ENCODE measurements around the gene NMD3.

The NMD3 gene

DNA sequence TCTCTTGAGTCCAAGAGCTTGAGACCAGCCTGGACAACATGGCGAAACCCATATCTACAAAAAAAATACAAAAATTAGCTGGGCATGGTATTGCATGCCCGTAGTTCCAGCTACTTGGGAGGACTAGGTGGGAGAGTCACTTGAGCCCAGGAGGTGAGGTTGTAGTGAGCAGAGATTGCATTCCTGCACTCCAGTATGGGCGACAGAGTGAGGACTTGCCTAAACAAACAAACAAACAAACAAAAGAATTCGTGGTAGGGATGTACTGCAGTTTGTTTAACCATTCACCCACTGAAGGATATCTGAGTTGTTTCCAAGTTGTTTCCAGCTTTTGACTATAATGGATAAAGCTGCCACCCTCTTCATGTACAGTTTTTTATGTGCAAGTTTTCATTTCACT is 7.5 kb upstream of the NMD3 start:
- no peak overlapping the region for H3K4me3 ChIP-seq (ENCODE audit: low read depth, low read length)
- TF ChIP-seq, protein P1, sequence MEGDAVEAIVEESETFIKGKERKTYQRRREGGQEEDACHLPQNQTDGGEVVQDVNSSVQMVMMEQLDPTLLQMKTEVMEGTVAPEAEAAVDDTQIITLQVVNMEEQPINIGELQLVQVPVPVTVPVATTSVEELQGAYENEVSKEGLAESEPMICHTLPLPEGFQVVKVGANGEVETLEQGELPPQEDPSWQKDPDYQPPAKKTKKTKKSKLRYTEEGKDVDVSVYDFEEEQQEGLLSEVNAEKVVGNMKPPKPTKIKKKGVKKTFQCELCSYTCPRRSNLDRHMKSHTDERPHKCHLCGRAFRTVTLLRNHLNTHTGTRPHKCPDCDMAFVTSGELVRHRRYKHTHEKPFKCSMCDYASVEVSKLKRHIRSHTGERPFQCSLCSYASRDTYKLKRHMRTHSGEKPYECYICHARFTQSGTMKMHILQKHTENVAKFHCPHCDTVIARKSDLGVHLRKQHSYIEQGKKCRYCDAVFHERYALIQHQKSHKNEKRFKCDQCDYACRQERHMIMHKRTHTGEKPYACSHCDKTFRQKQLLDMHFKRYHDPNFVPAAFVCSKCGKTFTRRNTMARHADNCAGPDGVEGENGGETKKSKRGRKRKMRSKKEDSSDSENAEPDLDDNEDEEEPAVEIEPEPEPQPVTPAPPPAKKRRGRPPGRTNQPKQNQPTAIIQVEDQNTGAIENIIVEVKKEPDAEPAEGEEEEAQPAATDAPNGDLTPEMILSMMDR (conservative IDR thresholded peaks at IDR 0.05; ENCODE audit: low read depth, low read length), result no peak
- no peak for DNase-seq (ENCODE audit: low read depth)

GRCh38 chr3:161215185-161215584 is 5.9 kb upstream of the NMD3 start:
- TF ChIP-seq, protein P1 (conservative IDR thresholded peaks at IDR 0.05; ENCODE audit: low read depth, low read length), result no peak
- no peak for DNase-seq (ENCODE audit: low read depth)

DNA sequence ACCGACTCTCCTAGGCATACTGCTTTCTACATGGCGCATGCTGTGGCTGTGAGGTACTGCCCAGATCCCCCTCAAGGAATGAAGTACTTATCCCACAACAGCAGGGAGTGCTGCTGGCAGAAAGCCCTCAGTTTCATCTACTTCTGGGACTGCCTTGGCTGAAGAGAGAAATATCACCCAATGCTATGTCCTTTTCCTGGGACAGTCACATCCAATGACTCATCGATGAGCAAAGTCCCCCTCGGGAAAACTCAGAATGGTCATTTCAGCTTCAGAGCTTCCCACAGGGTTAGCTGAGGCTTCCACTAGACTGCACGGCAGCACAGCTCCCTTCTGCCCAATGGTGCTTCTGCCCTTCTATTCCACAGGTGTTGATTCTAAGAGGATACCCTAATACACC is 3.6 kb upstream of the NMD3 start:
- DNase-seq (ENCODE audit: low read depth), result peak; percentile 25
- TF ChIP-seq, protein P1 (conservative IDR thresholded peaks at IDR 0.05; ENCODE audit: low read depth, low read length), result no peak

More at GRCh38 chr3:161215185-161215584, 5.9 kb upstream of the NMD3 start:
- H3K4me3 ChIP-seq (ENCODE audit: low read depth, low read length), result no peak overlapping the region

GRCh38 chr3:161219495-161219894 is 1.6 kb upstream of the NMD3 start:
- no peak overlapping the region for H3K4me3 ChIP-seq (ENCODE audit: low read depth, low read length)
- TF ChIP-seq, protein P1 (conservative IDR thresholded peaks at IDR 0.05; ENCODE audit: low read depth, low read length), result no peak
- no peak for DNase-seq (ENCODE audit: low read depth)

More for the DNA sequence above, 3.6 kb upstream of the NMD3 start:
- no peak overlapping the region for H3K4me3 ChIP-seq (ENCODE audit: low read depth, low read length)

DNA sequence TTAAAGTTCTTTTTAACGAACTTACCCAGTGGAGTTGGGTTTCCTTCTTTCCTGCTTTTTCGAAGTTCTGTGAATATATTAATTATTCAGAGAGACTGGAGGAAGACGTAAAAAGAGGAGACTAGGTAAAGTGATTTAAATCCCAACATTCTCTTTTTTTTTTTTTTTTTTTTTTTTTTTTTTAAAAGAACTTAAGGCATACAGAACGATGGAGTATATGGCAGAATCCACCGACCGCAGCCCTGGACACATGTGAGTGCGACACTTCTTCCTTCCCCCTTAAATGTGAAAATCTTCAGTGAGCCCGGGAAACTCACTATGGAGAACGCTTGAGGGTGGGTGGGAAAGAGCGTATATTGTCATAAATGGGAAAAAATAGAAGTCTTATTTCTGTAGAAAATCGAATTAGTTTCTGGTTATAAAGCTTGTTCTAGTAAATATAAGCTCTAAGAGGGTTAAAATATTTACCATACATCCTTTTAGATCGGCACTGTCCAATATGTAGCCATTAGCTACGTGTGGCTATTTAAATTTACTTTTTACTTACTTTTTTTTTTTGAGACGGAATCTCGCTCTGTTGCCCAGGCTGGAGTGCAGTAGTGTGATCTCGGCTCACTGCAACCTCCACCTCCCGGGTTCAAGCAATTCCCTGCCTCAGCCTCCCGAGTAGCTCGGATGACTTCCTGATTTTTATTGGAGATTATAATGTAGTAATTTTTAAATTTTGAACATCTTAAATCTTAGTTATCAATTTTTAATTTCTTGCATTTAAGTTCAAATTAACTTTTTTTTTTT is 892 bp downstream of the NMD3 start:
- DNase-seq (ENCODE audit: low read depth), result peak; percentile 48
- TF ChIP-seq, protein P1 (conservative IDR thresholded peaks at IDR 0.05; ENCODE audit: low read depth, low read length), result no peak
- H3K4me3 ChIP-seq (ENCODE audit: low read depth, low read length), result peak overlapping the region; percentile 95

DNA sequence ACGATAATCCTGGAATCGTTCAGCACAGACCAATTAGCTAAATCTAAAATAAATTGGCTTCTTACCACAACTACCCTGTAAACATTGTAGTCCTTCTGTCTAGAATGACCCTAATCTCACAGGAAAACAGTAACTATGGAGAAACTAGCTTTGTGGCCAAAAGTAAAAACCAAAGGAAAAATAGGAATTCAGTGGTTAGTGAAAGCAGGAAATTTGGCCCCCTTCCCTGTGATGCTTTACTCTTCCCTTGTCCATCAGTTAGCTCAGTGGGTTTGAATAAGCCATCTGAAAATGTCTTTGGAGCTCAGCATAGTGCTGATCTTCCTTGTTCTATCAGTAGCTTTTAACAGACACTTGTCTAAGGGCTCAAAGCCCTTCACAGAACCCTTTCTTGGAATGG is 1.6 kb downstream of the NMD3 start:
- DNase-seq (ENCODE audit: low read depth), result peak; percentile 17
- TF ChIP-seq, protein P1 (conservative IDR thresholded peaks at IDR 0.05; ENCODE audit: low read depth, low read length), result no peak
- peak overlapping the region; percentile 95 for H3K4me3 ChIP-seq (ENCODE audit: low read depth, low read length)

DNA sequence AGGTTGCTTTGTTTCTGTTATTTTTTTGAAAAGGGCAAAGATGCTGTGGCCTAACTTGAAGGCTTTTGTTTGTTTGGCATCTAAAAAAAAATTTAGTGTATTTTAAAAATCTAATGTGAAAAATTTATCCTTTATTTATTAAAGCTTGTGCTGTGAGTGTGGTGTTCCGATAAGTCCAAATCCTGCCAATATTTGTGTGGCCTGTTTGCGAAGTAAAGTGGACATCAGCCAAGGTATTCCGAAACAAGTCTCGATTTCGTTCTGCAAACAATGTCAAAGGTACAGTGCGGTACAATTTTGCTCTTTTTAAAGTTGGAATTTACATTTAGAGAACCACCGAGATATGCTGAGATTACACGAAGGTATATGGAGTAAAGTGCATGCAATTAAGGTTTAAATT is 3.7 kb downstream of the NMD3 start:
- TF ChIP-seq, protein P1 (conservative IDR thresholded peaks at IDR 0.05; ENCODE audit: low read depth, low read length), result no peak
- no peak overlapping the region for H3K4me3 ChIP-seq (ENCODE audit: low read depth, low read length)
- DNase-seq (ENCODE audit: low read depth), result no peak

Measured in choroid plexus epithelial cell (primary cell).